DMS153 treated with DMSO at 0.1 percent for 48 hours (cell line): ENCODE results near the gene JCAD.
A peak's percentile ranks its signal among the peaks of the same experiment; 100 is the strongest.
"Not testable (repeated sequence)": the region's sequence is repeated elsewhere in the genome, so short reads cannot be mapped to it uniquely, and the experiment has no call there.

Source experiments
- DNase-seq: peaks from one replicate; lab custom pipeline; 2025; ENCODE audit not compliant: unreplicated experiment; lab: John Stamatoyannopoulos, UW

The JCAD gene

DNA sequence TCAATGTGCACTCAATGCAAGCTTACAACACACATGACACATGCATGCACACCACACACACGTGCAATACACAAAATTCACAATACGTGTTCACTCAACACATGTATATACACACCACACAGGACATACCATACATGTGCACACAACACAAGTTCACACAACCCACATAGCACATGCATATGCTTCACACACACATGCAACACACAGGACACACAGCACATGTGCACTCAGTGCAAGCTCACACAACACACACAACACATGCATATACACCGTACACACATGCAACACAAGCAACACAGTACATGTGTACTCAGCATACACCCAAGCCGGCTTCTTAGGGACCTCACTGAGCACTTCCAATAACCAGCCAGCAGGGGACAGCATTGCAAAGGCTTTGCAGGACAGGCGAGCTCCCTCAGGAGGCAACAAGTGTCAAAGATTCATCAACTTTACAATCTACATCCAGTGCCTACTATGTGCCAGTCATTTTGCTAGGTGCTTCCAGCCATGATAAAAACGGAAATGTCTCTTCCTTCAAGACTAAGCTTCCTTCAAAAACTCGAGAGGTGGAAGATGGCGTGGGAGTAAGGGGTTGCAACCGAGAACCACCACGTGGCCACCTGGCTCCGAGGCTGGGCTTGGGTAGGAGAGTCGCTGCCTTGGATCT, 61.1 kb downstream of the JCAD start:
- DNase-seq, result peak; percentile 15

GRCh38 chr10:29994811-29995210, 64.6 kb downstream of the JCAD start:
- no peak for DNase-seq

- DNase-seq, result no peak
Measured at GRCh38 chr10:29993319-29993915, 66.0 kb downstream of the JCAD start.

DNA sequence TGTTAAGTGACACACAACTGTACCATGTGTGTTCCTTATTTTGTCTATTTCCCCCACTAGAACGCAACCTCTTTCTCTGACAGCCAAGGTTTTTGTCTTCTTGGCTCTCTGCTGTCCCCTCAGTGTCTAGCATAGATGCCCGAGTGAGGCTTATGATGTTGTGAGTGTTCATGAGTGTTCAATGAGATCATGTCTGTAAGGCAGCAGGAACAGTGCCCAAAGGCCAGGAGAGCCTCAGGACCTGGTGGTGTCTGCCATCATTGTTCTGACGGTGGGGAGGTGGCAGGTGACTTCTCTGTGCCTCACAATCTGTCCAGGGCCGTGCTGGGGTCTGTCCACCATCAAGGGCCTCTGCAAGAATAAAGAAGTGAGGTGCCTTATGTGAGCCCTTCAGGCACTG, 66.5 kb downstream of the JCAD start:
- DNase-seq, result no peak

GRCh38 chr10:29991382-29991781, 68.0 kb downstream of the JCAD start:
- no peak for DNase-seq

DNA sequence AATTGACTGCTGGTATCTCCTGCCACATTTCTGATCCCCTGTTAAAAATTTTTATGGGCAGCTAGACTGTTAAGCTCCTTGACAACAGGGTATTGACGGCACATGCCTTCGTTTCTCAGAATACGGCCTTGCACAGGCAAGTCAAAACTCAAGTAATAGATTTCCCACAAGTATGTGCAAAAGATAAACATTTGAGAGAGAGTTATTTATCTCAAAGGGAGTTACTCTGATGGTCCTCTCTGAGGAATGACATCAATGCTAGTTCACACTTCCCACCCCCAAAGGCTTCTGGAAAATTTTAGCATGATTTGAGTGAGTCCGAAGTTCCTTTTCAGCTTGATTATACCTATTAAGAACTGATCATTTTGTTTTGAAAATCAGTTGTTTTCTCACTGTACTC, 71.9 kb downstream of the JCAD start:
- DNase-seq, result no peak

DNA sequence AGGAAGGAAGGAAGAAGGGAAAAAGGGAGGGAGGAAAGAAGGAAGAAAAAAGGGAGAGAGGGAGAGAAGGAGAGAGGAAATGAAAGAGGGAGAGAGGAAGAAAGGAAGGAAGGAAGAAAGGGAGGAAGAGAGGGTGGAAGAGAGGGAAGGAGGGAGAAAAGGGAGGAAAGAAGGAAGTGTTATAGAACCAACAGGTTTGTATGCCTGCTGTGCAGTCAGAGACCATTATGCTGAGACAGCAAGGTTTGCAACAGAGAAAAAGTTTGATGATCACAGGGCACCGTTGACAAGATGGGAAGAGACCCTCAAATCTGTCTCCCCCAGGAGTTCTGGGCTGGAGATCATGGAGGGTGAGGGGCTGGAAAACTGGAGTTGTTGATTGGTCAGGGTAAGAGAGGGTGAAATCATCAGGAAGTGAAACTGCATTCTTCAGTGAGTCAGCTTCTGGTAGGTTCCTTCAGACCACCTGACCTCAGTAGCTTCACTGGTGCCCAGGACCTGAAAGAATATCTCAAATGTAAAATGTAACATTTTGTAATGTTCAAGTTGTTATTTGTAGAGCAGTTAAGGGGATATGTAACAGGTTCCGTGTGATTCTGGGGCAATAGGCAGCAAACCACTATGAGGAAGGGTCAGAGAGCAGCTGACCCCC, 76.3 kb downstream of the JCAD start:
- DNase-seq, result no peak

- no peak for DNase-seq
Measured at GRCh38 chr10:29981510-29981909, 77.9 kb downstream of the JCAD start.

GRCh38 chr10:29980084-29980483, 79.3 kb downstream of the JCAD start:
- no peak for DNase-seq

DNA sequence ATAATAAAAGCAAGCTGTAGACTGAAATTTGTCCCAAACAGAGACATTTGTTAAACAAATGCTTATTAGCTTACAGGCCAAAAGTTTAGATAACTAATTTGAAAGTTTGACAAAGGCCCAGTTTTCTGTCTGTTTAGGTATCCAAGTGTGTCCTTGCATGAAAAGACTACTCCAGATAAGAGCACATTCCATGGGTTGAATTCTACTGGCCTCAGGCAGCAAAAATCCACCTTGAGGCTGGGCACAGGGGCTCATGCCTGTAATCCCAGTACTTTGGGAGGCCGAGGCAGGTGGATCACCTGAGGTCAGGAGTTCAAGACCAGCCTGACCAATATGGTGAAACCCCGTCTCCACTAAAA, 80.0 kb downstream of the JCAD start:
- not testable (repeated sequence) for DNase-seq

- no peak for DNase-seq
Measured at GRCh38 chr10:29977171-29977570, 82.2 kb downstream of the JCAD start.

DNA sequence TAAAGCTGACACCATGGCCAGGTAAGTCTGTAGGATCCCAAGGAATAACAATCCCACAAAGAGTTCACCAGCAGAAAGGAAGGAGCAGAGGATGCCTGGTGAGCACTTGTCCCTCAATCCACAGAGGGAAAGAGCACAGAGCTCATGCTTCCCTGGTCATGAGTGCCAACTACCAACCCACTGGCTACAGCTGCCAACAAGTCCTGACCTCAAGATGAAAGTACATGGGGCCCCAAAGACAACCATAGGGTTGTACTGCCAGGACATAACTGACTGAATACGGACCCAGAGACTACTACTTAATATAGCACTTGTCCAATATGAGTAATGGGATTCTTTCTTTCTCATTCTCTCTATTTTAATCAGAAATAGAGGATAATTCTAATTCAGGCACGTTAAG, 83.3 kb downstream of the JCAD start:
- no peak for DNase-seq

- no peak for DNase-seq
Measured at GRCh38 chr10:29974773-29975172, 84.6 kb downstream of the JCAD start.

DNA sequence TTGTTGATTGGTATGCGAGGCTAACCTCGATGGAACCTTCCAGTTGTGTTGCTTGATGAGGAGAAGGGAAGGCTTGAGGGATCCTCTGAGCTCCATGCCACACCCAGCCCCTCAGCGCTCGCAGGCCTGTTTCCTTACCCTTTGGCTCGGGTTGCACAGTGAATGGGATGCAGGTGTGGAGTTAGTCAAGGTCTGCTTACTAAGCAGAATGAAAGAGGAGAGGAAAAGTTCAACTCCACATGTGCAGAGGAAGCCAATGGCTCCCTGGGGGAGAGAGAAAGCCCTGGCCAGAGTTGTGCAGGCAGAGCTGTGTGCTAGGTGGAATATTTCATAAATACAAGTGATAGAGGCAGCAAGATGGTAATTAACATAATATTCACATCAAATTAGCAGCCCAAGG, 85.5 kb downstream of the JCAD start:
- DNase-seq, result no peak

GRCh38 chr10:29970576-29970975, 88.8 kb downstream of the JCAD start:
- DNase-seq, result no peak

- DNase-seq, result no peak
Measured at GRCh38 chr10:29970012-29970396, 89.4 kb downstream of the JCAD start.

GRCh38 chr10:29969255-29970011, 90.0 kb downstream of the JCAD start:
- no peak for DNase-seq

GRCh38 chr10:29968585-29968984, 90.8 kb downstream of the JCAD start:
- DNase-seq, result no peak

- DNase-seq, result no peak
Measured at GRCh38 chr10:29966269-29966668, 93.1 kb downstream of the JCAD start.
